ENCODE measurements around the gene TMEM63A.
"Not testable (repeated sequence)": the region's sequence is repeated elsewhere in the genome, so short reads cannot be mapped to it uniquely, and the experiment has no call there.

TMEM63A gene

GRCh38 chr1:225908013-225908640 lies 25.9 kb upstream of the TMEM63A start:
- DNase-seq = no peak

- DNase-seq = no peak
These were observed 25.2 kb upstream of the TMEM63A start for GRCh38 chr1:225907341-225907740.

- no peak for DNase-seq
These were observed 24.3 kb upstream of the TMEM63A start for GRCh38 chr1:225906467-225906866.

GRCh38 chr1:225903623-225904022 lies 21.4 kb upstream of the TMEM63A start:
- DNase-seq = no peak

GRCh38 chr1:225899044-225899925 lies 17.1 kb upstream of the TMEM63A start:
- DNase-seq = no peak

GRCh38 chr1:225897595-225898514 lies 15.7 kb upstream of the TMEM63A start:
- DNase-seq = no peak

- DNase-seq = peak; percentile 54
These were observed 14.9 kb upstream of the TMEM63A start for GRCh38 chr1:225896937-225897549.

GRCh38 chr1:225896494-225896893 lies 14.3 kb upstream of the TMEM63A start:
- DNase-seq = no peak

- DNase-seq = no peak
These were observed 10.1 kb upstream of the TMEM63A start for GRCh38 chr1:225892307-225892706.

- no peak for DNase-seq
These were observed 9.2 kb upstream of the TMEM63A start for GRCh38 chr1:225891229-225891972.

- DNase-seq = no peak
These were observed 8.4 kb upstream of the TMEM63A start for GRCh38 chr1:225890346-225891228.

- no peak for DNase-seq
These were observed 7.6 kb upstream of the TMEM63A start for GRCh38 chr1:225889743-225890142.

- no peak for DNase-seq
These were observed 6.9 kb upstream of the TMEM63A start, which contains the start of gene LEFTY1 for GRCh38 chr1:225888898-225889601. Gene LEFTY1, minus strand, starts transcription at chr1:225889146. Its CDS starts 80 bp downstream, at chr1:225889066.

- DNase-seq = no peak
These were observed 6.2 kb upstream of the TMEM63A start for GRCh38 chr1:225888289-225888897.

GRCh38 chr1:225887554-225888288 lies 5.5 kb upstream of the TMEM63A start:
- not testable (repeated sequence) for DNase-seq

GRCh38 chr1:225887030-225887314 lies 4.8 kb upstream of the TMEM63A start:
- DNase-seq = no peak

- DNase-seq = no peak
These were observed 4.2 kb upstream of the TMEM63A start for GRCh38 chr1:225886159-225887029.

GRCh38 chr1:225885336-225885735 lies 3.2 kb upstream of the TMEM63A start:
- no peak for DNase-seq

Data from T-helper 9 cell (primary cell).